HCT116 (cell line): ENCODE measurements around the gene MANSC4. TPM values are rescaled to one million over a fixed set of nuclear protein-coding genes. Genes with fewer than 3 reads are reported as not detected.

Experiments used
- ATAC-seq: fragments of 200-7000 bp; cut with Tn5 transposase; 2 replicates; pipeline ENCODE4 v1.9.1; 2020; ENCODE audit warnings: mild to moderate bottlenecking, moderate library complexity
- BruUV-seq: library from RNA; stranded (reverse); fragments of 400-500 nt; replicated peaks from 2 replicates; lab custom pipeline; 2021; lab: Mats Ljungman, UMichigan
- CTCF ChIA-PET: fragments of 300-600 bp; sonication (Branson Sonifier 250); formaldehyde crosslinking; loops from one replicate; lab custom pipeline; 2021; ENCODE audit warnings: antibody characterized with exemption; lab: Charles Lee
- POLR2A ChIA-PET: fragments of 300-600, 350-600 bp; sonication (Branson Sonifier 250); formaldehyde crosslinking; loops from one replicate; lab custom pipeline; 2021; ENCODE audit warnings: antibody characterized with exemption; lab: Charles Lee
- RAD21 ChIA-PET, 2 experiments: fragments of 300-600 bp; sonication (Branson Sonifier 250); formaldehyde crosslinking; loops; one replicate each; lab custom pipeline; 2023; ENCODE audit warnings: low total read pairs in 2 of 2; ENCODE audit not compliant: uncharacterized antibody in 2 of 2, unreplicated experiment in 2 of 2, low non-redundant PET in 1 of 2; lab: Charles Lee
- DNase-seq: peaks from one replicate; pipeline ENCODE4 v3.0.0-alpha.2; 2010; ENCODE audit warnings: low read depth, low spot score
- H2AFZ ChIP-seq: fragments of 200-600 bp; shearing (Covaris generic), sonication (generic); 2 replicates; pipeline ENCODE4 v1.6.1; 2017; ENCODE audit warnings: low read depth, mixed run types, mixed read lengths, antibody characterized with exemption, low read length; ENCODE audit not compliant: poor library complexity, severe bottlenecking
- H3K27ac ChIP-seq: 2 replicates; pipeline ENCODE4 v1.5.1; 2012; ENCODE audit warnings: low read depth, low read length
- H3K27me3 ChIP-seq: fragments of 200-600 bp; sonication (generic); 2 replicates; pipeline ENCODE4 v1.6.1; 2016; ENCODE audit warnings: mixed run types, low read length, mixed read lengths; ENCODE audit not compliant: insufficient read depth
- H3K36me3 ChIP-seq, 2 experiments: fragments of 200-500 bp in 1 of 2; fragments of 200-600 bp in 1 of 2; sonication (Bioruptor generic) in 1 of 2; sonication (generic) in 1 of 2; 2 replicates each; pipeline versions ENCODE4 v1.5.1 to v1.6.1; 2014 to 2016; ENCODE audit warnings: low read length in 2 of 2, inconsistent platforms in 1 of 2, mixed read lengths in 1 of 2, mixed run types in 1 of 2; ENCODE audit not compliant: insufficient read depth in 2 of 2, control insufficient read depth in 1 of 2
- H3K4me1 ChIP-seq, 2 experiments: fragments of 200-600 bp in 1 of 2; sonication (generic) in 1 of 2; 2 replicates each; pipeline versions ENCODE4 v1.5.1 to v1.6.1; 2012 to 2017; ENCODE audit warnings: low read length in 2 of 2, inconsistent platforms in 1 of 2, mild to moderate bottlenecking in 1 of 2, mixed read lengths in 1 of 2, mixed run types in 1 of 2, moderate library complexity in 1 of 2; ENCODE audit not compliant: insufficient read depth in 2 of 2, control insufficient read depth in 1 of 2
- H3K4me2 ChIP-seq: fragments of 200-600 bp; sonication (generic); 2 replicates; pipeline ENCODE4 v1.6.1; 2017; ENCODE audit warnings: mixed run types, low read length, mixed read lengths
- H3K4me3 ChIP-seq, 2 experiments: fragments of 200-600 bp in 1 of 2; sonication (generic) in 1 of 2; replicated peaks in 1 of 2; 2 replicates each; pipeline ENCODE4 v1.5.1; 2011 to 2016; ENCODE audit warnings: low read length in 2 of 2, control low read depth in 1 of 2, low read depth in 1 of 2, mild to moderate bottlenecking in 1 of 2, mixed read lengths in 1 of 2, mixed run types in 1 of 2
- H3K79me2 ChIP-seq: fragments of 200-600 bp; sonication (generic); 2 replicates; pipeline ENCODE4 v1.6.1; 2017; ENCODE audit warnings: mild to moderate bottlenecking, mixed run types, low read length, moderate library complexity, mixed read lengths; ENCODE audit not compliant: insufficient read depth
- H3K9ac ChIP-seq: fragments of 200-600 bp; sonication (generic); 2 replicates; pipeline ENCODE4 v1.6.1; 2016; ENCODE audit warnings: low read length, mixed read lengths
- H3K9me2 ChIP-seq: fragments of 200-600 bp; sonication (generic), shearing (Covaris generic); 2 replicates; pipeline ENCODE4 v1.6.1; 2017; ENCODE audit warnings: mixed run types, mild to moderate bottlenecking, moderate library complexity; ENCODE audit not compliant: insufficient read depth
- H3K9me3 ChIP-seq, 2 experiments: fragments of 200-500 bp in 1 of 2; fragments of 200-600 bp in 1 of 2; sonication (Bioruptor generic) in 1 of 2; sonication (generic) in 1 of 2; 2 replicates each; pipeline ENCODE4 v1.6.1; 2014 to 2017; ENCODE audit warnings: low read length in 2 of 2, mixed read lengths in 2 of 2, inconsistent platforms in 1 of 2, low read depth in 1 of 2, mild to moderate bottlenecking in 1 of 2, mixed run types in 1 of 2, moderate library complexity in 1 of 2; ENCODE audit not compliant: control insufficient read depth in 1 of 2, insufficient read depth in 1 of 2
- H4K20me1 ChIP-seq: fragments of 200-600 bp; sonication (generic), shearing (Covaris generic); 2 replicates; pipeline ENCODE4 v1.6.1; 2017; ENCODE audit warnings: mixed run types, mild to moderate bottlenecking, moderate library complexity; ENCODE audit not compliant: insufficient read depth
- CEBPB ChIP-seq: IDR thresholded peaks from 2 replicates; pipeline ENCODE4 v1.6.1; 2012; ENCODE audit warnings: low read depth
- EGR1 ChIP-seq: IDR thresholded peaks from 2 replicates; pipeline ENCODE4 v1.6.1; 2012; ENCODE audit warnings: low read depth
- EZH2 ChIP-seq: fragments of 200-600 bp; sonication (generic); IDR thresholded peaks from 2 replicates; pipeline ENCODE4 v1.6.1; 2017; ENCODE audit warnings: antibody characterized with exemption, mixed run types
- EZH2phosphoT487 ChIP-seq: fragments of 200-600 bp; IDR thresholded peaks from 2 replicates; pipeline ENCODE4 v1.6.1; 2018; ENCODE audit warnings: antibody characterized with exemption, borderline replicate concordance
- POLR2A ChIP-seq: IDR thresholded peaks from 2 replicates; pipeline ENCODE4 v1.7.0; 2011; ENCODE audit warnings: borderline replicate concordance; ENCODE audit not compliant: insufficient read depth, insufficient read length; ENCODE audit errors: extremely low read depth
- POLR2AphosphoS5 ChIP-seq: IDR thresholded peaks from 2 replicates; pipeline ENCODE4 v1.6.1; 2011; ENCODE audit warnings: mild to moderate bottlenecking, low read depth, low read length, moderate library complexity
- SIN3A ChIP-seq: IDR thresholded peaks from 2 replicates; pipeline ENCODE4 v1.6.1; 2012; ENCODE audit warnings: low read depth
- ZBTB33 ChIP-seq: IDR thresholded peaks from 2 replicates; pipeline ENCODE4 v1.6.1; 2011; ENCODE audit warnings: mild to moderate bottlenecking, low read length, moderate library complexity; ENCODE audit not compliant: insufficient replicate concordance; ENCODE audit errors: extremely low read depth
- ZNF274 ChIP-seq: fragments of 200-500 bp; sonication (Bioruptor generic); IDR thresholded peaks from 2 replicates; pipeline ENCODE4 v1.6.1; 2014; ENCODE audit warnings: mild to moderate bottlenecking, low read depth, low read length, inconsistent platforms
- intact Hi-C: fragments of 100-400 bp; cut with micrococcal nuclease; formaldehyde crosslinking; loops from 2 replicates; pipeline ENCODE4 v1.10.0; 2022
- total RNA-seq: library from RNA; stranded (reverse); gene quantifications from one replicate; pipeline ENCODE4 v1.2.1, GENCODE V29; 2021; ENCODE audit not compliant: unreplicated experiment

MANSC4 gene
- total RNA-seq, 1 experiment from 2014 or later: not detected

GRCh38 chr12:27824126-27824842 is 44.2 kb upstream of the MANSC4 start (continued):
- TF ChIP-seq ZBTB33: no peak
- no peak for TF ChIP-seq CEBPB
- no peak for TF ChIP-seq ZNF274
- no peak for TF ChIP-seq SIN3A
- TF ChIP-seq, all 23 proteins: peak for 0

GRCh38 chr12:27823038-27823437 is 43.0 kb upstream of the MANSC4 start:
- Histone ChIP-seq H3K9me2 (no peaks in the 10 kb centered on the region), H3K4me2 (no peak overlapping the region), H3K79me2 (no peaks in the 10 kb centered on the region), H3K36me3 (no peaks in the 10 kb centered on the region), H3K4me1 (peaks cover 0 to 16% of the 10 kb centered on the region in 2 experiments; a peak in 2 of 4 replicates), H4K20me1 (no peaks in the 10 kb centered on the region), H3K9ac (no peak overlapping the region), H3K4me3 (no peak overlapping the region), H3K9me3 (no peaks in the 10 kb centered on the region), H2AFZ (no peak overlapping the region), H3K27ac (no peak overlapping the region), H3K27me3 (no peaks in the 10 kb centered on the region)
- intact Hi-C loops: loop anchor here (10.0 kb wide), 1 partner anchor 352 kb away; no protein-coding TSS in a partner anchor
- DNase-seq (no peak), ATAC-seq (no peak)
- CTCF ChIA-PET: no interaction called here
- RAD21 ChIA-PET: no interaction called here
- no TSS peak for BruUV-seq
- POLR2A ChIA-PET: no interaction called here
- no peak for TF ChIP-seq CEBPB
- no peak for TF ChIP-seq EGR1
- no peak for TF ChIP-seq POLR2AphosphoS5
- TF ChIP-seq EZH2: no peak
- TF ChIP-seq EZH2phosphoT487: no peak
- TF ChIP-seq POLR2A: no peak
- no peak for TF ChIP-seq SIN3A
